NOMO-1 treated with DMSO at 0.1 percent for 48 hours (cell line): ENCODE data around the gene PAFAH1B2.
"Not testable (repeated sequence)": the region's sequence is repeated elsewhere in the genome, so short reads cannot be mapped to it uniquely, and the experiment has no call there.

Experiments
- DNase-seq: peaks from one replicate; lab custom pipeline; 2025; ENCODE audit not compliant: unreplicated experiment; lab: John Stamatoyannopoulos, UW

PAFAH1B2 gene

DNA sequence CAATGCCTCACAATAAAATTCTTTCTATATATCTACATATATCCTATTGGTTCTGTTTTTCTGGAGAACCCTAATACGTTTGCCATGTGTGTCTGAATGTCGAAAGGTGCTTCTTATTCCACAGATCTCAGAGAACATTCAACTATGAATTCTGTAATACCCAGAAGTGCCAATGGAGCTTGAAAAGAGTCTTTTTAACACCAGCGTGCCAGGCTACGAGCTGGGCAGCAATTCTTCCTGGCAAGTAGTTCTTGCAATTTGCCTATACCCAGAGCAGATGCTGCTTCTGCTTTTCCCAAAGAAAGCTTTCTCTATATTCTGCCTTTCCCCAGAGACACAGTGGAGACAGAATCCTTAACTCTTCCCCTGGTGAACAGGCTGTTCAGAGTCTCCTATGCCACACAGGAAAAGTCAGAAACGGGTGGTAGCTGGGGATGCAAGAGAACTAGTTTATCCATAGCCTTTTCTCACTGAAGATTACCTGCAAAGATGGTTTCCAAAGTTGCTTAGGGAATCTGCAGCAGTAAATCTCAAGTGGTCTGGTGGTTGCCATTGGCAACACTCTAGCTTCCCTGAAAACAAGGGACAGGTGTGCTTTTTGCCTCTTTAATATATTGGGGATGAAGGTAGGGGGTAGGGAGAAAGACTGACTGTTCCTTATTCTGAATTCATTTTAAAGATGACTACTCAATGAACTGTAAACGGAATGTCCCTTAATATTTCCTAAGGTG is 16.8 kb upstream of the PAFAH1B2 start:
- DNase-seq: no peak

- DNase-seq: no peak
Observed at GRCh38 chr11:117128289-117128688, 15.8 kb upstream of the PAFAH1B2 start.

DNA sequence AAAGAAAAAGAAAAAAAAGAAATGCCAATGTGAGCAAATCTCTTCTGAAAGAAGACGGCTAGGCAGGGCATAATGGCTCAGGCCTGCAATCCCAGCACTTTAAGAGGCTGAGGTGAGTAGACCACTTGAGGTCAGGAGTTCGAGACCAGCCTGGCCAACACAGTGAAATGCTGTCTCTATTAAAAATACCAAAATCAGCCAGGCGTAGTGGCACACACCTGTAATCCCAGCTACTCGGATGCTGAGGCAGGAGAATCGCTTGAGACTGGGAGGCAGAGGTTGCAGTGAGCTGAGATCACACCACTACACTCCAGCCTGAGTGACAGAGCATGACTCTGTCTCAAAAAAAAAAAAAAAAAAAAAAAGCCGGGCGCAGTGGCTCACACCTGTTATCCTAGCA is 13.7 kb upstream of the PAFAH1B2 start:
- not testable (repeated sequence) for DNase-seq

GRCh38 chr11:117130879-117131278 is 13.2 kb upstream of the PAFAH1B2 start:
- DNase-seq: no peak

DNA sequence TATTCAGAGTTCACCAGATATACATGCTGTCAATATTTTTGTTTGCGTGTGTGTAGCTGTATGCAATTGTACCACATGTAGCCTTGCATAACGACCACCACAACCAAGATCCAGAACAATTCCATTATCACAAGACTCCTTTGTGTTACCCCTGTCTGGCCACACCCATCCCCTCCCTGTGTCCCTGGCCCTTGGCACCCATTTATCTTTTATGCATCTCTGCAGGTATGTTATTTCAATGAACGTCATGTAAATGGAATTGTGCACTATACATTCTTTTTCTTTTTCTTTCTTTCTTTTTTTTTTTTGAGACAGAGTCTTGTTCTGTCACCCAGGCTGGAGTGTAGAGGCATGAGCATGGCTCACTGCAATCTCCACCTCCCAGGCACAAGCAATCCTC is 9.7 kb upstream of the PAFAH1B2 start:
- DNase-seq: no peak

DNA sequence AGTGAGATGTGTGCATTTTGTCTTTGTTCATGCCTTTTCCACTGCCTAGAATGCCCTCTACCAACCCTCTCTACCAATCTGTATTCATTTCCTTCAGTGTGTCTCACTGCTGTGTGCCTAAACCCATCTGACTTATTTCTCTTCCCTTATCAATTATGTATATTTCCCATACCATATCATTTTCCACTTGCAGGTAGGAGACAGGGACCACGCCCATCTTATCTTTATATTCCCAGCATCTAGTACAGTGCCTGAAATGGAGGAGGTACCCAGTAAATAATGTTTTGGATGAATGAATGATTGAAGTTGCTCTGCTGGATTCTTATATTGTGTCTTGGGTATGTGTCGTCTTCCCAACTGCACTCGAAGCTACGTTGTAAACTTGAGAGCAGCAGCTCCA is 9.1 kb upstream of the PAFAH1B2 start:
- not testable (repeated sequence) for DNase-seq

GRCh38 chr11:117137223-117138086 is 6.6 kb upstream of the PAFAH1B2 start:
- DNase-seq: not testable (repeated sequence)

- DNase-seq: peak; percentile 25
Observed at GRCh38 chr11:117143390-117143789, 697 bp upstream of the PAFAH1B2 start.

- DNase-seq: peak; percentile 85
Observed at GRCh38 chr11:117144477-117145392, 648 bp downstream of the PAFAH1B2 start.

DNA sequence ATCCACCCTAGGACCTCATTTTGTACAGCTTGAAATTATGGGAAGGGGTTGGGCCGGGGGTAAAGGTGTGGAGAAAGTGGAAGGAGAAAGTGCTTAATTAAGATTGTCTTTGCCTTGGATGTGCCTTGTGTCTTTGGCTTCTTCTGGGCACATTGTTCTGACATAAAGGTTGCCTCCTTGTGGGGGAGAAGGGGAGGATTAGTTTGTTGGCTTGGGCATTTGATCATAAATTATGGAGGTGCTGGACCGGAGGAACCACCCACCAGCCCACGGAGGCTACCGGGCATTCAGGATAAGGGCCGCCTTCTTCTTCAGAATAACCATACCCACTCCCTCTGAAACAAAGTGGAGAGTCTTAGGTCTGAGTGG is 1.3 kb downstream of the PAFAH1B2 start:
- DNase-seq: peak; percentile 54

DNA sequence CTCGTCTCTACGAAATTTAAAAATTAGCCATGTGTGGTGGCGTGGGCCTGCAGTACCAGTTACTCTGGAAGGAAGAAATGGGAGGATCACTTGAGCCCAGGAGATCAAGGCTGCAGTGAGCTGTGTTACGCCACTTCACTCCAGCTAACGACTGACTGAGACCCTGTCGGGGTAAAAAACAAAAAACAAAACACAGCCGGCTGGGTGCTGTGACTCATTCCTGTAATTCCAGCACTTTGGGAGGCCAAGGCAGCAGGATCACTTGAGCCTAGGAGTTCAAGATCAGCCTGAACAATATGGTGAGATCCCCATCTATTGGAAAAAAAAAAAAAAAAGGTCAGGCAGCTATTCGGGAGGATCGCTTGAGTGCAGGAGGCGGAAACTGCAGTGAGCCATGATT is 2.4 kb downstream of the PAFAH1B2 start:
- no peak for DNase-seq

GRCh38 chr11:117152066-117152465 is 8.0 kb downstream of the PAFAH1B2 start:
- DNase-seq: no peak

GRCh38 chr11:117154468-117154867 is 10.4 kb downstream of the PAFAH1B2 start:
- DNase-seq: no peak

GRCh38 chr11:117157507-117157906 is 13.4 kb downstream of the PAFAH1B2 start:
- no peak for DNase-seq

DNA sequence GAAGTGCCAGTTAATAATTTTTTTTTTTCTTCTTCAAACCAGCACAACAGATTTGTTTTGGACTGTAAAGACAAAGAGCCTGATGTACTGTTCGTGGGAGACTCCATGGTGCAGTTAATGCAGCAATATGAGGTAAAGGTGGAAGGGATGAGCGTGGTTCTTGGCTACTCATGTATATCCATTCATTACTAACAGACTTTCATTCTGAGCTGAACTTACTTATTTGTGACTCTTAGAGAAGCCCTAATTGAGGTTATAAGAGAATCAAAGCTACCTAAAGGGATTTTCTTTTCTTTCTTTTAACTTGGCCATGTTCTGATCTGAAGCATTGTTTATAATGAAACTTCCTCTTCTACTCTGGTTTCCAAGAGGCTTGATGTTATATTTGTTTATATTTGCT is 15.8 kb downstream of the PAFAH1B2 start:
- no peak for DNase-seq

GRCh38 chr11:117160826-117161225 is 16.7 kb downstream of the PAFAH1B2 start:
- DNase-seq: no peak

DNA sequence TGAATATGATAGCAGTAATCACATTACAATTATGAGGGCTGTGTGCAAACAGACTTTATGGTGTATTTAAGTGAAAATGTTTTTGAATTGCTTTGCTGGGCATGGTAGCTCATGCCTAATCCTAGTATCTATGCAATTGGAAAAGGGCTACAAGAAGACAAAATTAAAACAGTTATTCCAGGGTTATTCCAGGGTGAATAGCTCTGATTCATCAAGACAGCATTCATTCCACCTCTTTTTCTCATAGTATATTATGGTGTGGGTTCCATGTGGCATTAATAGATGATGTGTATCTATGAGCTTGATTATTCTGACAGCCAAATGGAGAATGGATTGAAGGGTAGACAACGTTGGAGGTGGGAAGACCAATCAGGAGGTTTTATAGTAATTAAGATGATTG is 22.4 kb downstream of the PAFAH1B2 start:
- DNase-seq: no peak

GRCh38 chr11:117169736-117170135 is 25.6 kb downstream of the PAFAH1B2 start:
- DNase-seq: no peak

- DNase-seq: no peak
Observed at GRCh38 chr11:117170210-117170609, 26.1 kb downstream of the PAFAH1B2 start.

GRCh38 chr11:117171007-117171403 is 26.9 kb downstream of the PAFAH1B2 start:
- no peak for DNase-seq

DNA sequence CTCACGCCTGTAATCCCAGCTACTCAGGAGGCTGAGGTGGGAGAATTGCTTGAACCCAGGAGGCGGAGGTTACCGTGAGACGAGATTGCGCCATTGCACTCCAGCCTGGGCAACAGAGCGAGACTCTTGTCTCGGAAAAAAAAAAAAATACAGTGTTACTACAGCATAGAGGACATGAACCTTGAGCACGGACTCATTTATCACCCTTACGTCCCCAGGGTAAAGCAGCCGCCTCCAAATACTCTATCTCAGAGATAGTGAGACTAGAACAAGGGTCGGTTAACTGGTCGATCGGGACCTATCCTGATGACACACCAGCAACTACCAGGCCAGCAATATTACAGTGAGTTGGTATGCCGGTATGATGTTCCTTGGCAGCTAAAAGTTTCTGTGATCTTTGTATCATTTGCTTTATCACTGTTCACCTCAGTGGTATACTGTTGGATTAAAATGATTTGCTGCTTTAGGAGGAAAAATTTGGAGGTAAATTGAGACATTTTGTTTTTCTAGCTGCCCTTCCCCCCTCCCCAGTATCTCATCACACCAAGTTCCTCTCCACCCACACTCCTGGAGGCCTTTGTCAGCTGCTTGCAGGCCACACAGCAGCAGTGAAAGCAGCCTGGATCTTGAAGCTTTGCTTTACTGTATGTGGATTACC is 27.4 kb downstream of the PAFAH1B2 start:
- no peak for DNase-seq
